IMR-90 (cell line): ENCODE results near the gene PPP1R16B. TPM values are rescaled to one million over a fixed set of nuclear protein-coding genes. Genes with fewer than 3 reads are reported as not detected.

Experiments
- ATAC-seq: fragments of 200-7000 bp; cut with Tn5 transposase; 2 replicates; pipeline ENCODE4 v1.9.1; 2020; ENCODE audit warnings: low read depth, mild to moderate bottlenecking, moderate library complexity
- BruUV-seq: library from RNA; stranded (reverse); fragments of 400-500 nt; replicated peaks from 2 replicates; lab custom pipeline; 2021; lab: Mats Ljungman, UMichigan
- CTCF ChIA-PET: fragments of 300-600 bp; formaldehyde crosslinking; extraction: SDS; loops from one replicate; lab custom pipeline; 2021; ENCODE audit warnings: antibody characterized with exemption; lab: Yijun Ruan, JAX
- POLR2A ChIA-PET: fragments of 300-600 bp; sonication (Branson Sonifier 250); formaldehyde crosslinking; loops from one replicate; lab custom pipeline; 2022; ENCODE audit warnings: antibody characterized with exemption; ENCODE audit not compliant: unreplicated experiment; lab: Charles Lee
- DNase-seq: peaks from one replicate; pipeline ENCODE4 v3.0.0; 2013
- H2AFZ ChIP-seq: replicated peaks from 2 replicates; pipeline ENCODE3; 2013; ENCODE audit warnings: low read length, mild to moderate bottlenecking; ENCODE audit not compliant: poor library complexity
- H2AK5ac ChIP-seq: 2 replicates; pipeline ENCODE4 v1.6.1; 2013; ENCODE audit warnings: low read depth, low read length, inconsistent platforms
- H2AK9ac ChIP-seq: replicated peaks from 2 replicates; pipeline ENCODE3; 2013; ENCODE audit warnings: mild to moderate bottlenecking, low read depth, low read length, moderate library complexity; ENCODE audit not compliant: poor library complexity
- H2BK120ac ChIP-seq: 2 replicates; pipeline ENCODE4 v1.6.1; 2013; ENCODE audit warnings: low read depth, low read length, inconsistent platforms
- H2BK15ac ChIP-seq: 3 replicates; pipeline ENCODE4 v1.6.1; 2013; ENCODE audit warnings: low read depth, low read length, inconsistent platforms
- H2BK20ac ChIP-seq: 2 replicates; pipeline ENCODE4 v1.6.1; 2013; ENCODE audit warnings: low read depth, mild to moderate bottlenecking, inconsistent platforms, low read length, moderate library complexity
- H2BK5ac ChIP-seq: 2 replicates; pipeline ENCODE4 v1.6.1; 2013; ENCODE audit warnings: mild to moderate bottlenecking, low read depth, low read length, inconsistent platforms; ENCODE audit not compliant: poor library complexity, severe bottlenecking
- H3K14ac ChIP-seq: replicated peaks from 2 replicates; pipeline ENCODE4 v1.6.1; 2013; ENCODE audit warnings: low read depth, low read length, inconsistent platforms
- H3K18ac ChIP-seq: 2 replicates; pipeline ENCODE4 v1.6.1; 2013; ENCODE audit warnings: low read depth, low read length, control low read depth
- H3K23ac ChIP-seq: 2 replicates; pipeline ENCODE4 v1.6.1; 2013; ENCODE audit warnings: low read depth, low read length, inconsistent platforms
- H3K27ac ChIP-seq: 2 replicates; pipeline ENCODE4 v1.5.1; 2013; ENCODE audit warnings: mild to moderate bottlenecking, control low read depth, low read length; ENCODE audit not compliant: insufficient read depth
- H3K27me3 ChIP-seq: 2 replicates; pipeline ENCODE4 v1.6.1; 2013; ENCODE audit warnings: low read length; ENCODE audit not compliant: control insufficient read depth, insufficient read depth
- H3K36me3 ChIP-seq: 2 replicates; pipeline ENCODE4 v1.6.1; 2013; ENCODE audit warnings: low read length, mixed read lengths; ENCODE audit not compliant: control insufficient read depth, insufficient read depth
- H3K4ac ChIP-seq: 2 replicates; pipeline ENCODE4 v1.6.1; 2013; ENCODE audit warnings: low read depth, low read length, inconsistent platforms
- H3K4me1 ChIP-seq: 2 replicates; pipeline ENCODE4 v1.6.1; 2013; ENCODE audit warnings: low read length, mixed read lengths; ENCODE audit not compliant: control insufficient read depth, insufficient read depth
- H3K4me2 ChIP-seq: 2 replicates; pipeline ENCODE4 v1.6.1; 2013; ENCODE audit warnings: low read depth, mild to moderate bottlenecking, control low read depth, low read length, moderate library complexity
- H3K4me3 ChIP-seq: 2 replicates; pipeline ENCODE4 v1.5.1; 2013; ENCODE audit warnings: low read depth, mild to moderate bottlenecking, control low read depth, low read length, moderate library complexity; ENCODE audit not compliant: insufficient read depth
- H3K56ac ChIP-seq: 2 replicates; pipeline ENCODE4 v1.6.1; 2013; ENCODE audit warnings: low read length, inconsistent platforms; ENCODE audit not compliant: insufficient read depth; ENCODE audit errors: extremely low read depth
- H3K79me1 ChIP-seq, 2 experiments: 2 replicates each; pipeline ENCODE4 v1.6.1; 2013; ENCODE audit warnings: low read length in 2 of 2, inconsistent platforms in 1 of 2, low read depth in 1 of 2
- H3K9ac ChIP-seq: 2 replicates; pipeline ENCODE4 v1.6.1; 2013; ENCODE audit warnings: low read depth, low read length, control low read depth
- H3K9me1 ChIP-seq: 2 replicates; pipeline ENCODE4 v1.6.1; 2013; ENCODE audit warnings: low read length, inconsistent platforms; ENCODE audit not compliant: insufficient read depth
- H3K9me3 ChIP-seq: 2 replicates; pipeline ENCODE4 v1.6.1; 2013; ENCODE audit warnings: low read length; ENCODE audit not compliant: control insufficient read depth, insufficient read depth
- H4K20me1 ChIP-seq: 2 replicates; pipeline ENCODE4 v1.6.1; 2013; ENCODE audit warnings: low read length, inconsistent platforms; ENCODE audit not compliant: insufficient read depth
- H4K5ac ChIP-seq: 2 replicates; pipeline ENCODE4 v1.6.1; 2013; ENCODE audit warnings: mild to moderate bottlenecking, low read depth, low read length, control low read depth
- H4K8ac ChIP-seq, 2 experiments: 2 replicates each; pipeline ENCODE4 v1.6.1; 2013; ENCODE audit warnings: low read depth in 2 of 2, low read length in 2 of 2, control low read depth in 1 of 2, inconsistent platforms in 1 of 2
- H4K91ac ChIP-seq: 2 replicates; pipeline ENCODE4 v1.6.1; 2013; ENCODE audit warnings: low read depth, low read length, inconsistent platforms; ENCODE audit not compliant: insufficient read depth
- BHLHE40 ChIP-seq: fragments of 150-350 bp; IDR thresholded peaks from 2 replicates; pipeline ENCODE4 v1.6.1; 2016; ENCODE audit warnings: mild to moderate bottlenecking, low read depth, low read length
- CEBPB ChIP-seq: IDR thresholded peaks from 2 replicates; pipeline ENCODE4 v1.6.1; 2012; ENCODE audit warnings: low read depth, low read length, improper control_type of control experiment
- ELK1 ChIP-seq: fragments of 150-350 bp; IDR thresholded peaks from 2 replicates; pipeline ENCODE4 v1.6.1; 2016; ENCODE audit warnings: low read depth, mild to moderate bottlenecking, low read length, moderate library complexity, borderline replicate concordance
- FOS ChIP-seq: fragments of 150-350 bp; IDR thresholded peaks from 2 replicates; pipeline ENCODE4 v1.6.1; 2016; ENCODE audit warnings: low read depth, low read length
- MAZ ChIP-seq: IDR thresholded peaks from 2 replicates; pipeline ENCODE4 v1.6.1; 2012; ENCODE audit warnings: low read depth, mild to moderate bottlenecking, low read length, improper control_type of control experiment, moderate library complexity, borderline replicate concordance
- NFE2L2 ChIP-seq: fragments of 150-350 bp; IDR thresholded peaks from 2 replicates; pipeline ENCODE4 v1.6.1; 2016; ENCODE audit warnings: low read depth, mild to moderate bottlenecking, low read length
- POLR2A ChIP-seq: IDR thresholded peaks from 2 replicates; pipeline ENCODE4 v1.6.1; 2012; ENCODE audit warnings: mild to moderate bottlenecking, low read depth, low read length
- RCOR1 ChIP-seq: IDR thresholded peaks from 2 replicates; pipeline ENCODE4 v1.6.1; 2012; ENCODE audit warnings: mild to moderate bottlenecking, low read length, improper control_type of control experiment; ENCODE audit not compliant: insufficient replicate concordance
- RFX5 ChIP-seq: IDR thresholded peaks from 2 replicates; pipeline ENCODE4 v1.8.0; 2012; ENCODE audit warnings: low read depth, mild to moderate bottlenecking, low read length, moderate library complexity
- SMC3 ChIP-seq: fragments of 150-350 bp; IDR thresholded peaks from 2 replicates; pipeline ENCODE4 v1.6.1; 2016; ENCODE audit warnings: low read depth, mild to moderate bottlenecking, antibody characterized with exemption, low read length, moderate library complexity
- WGBS, 2 experiments: methylation state at CpG; one replicate each; pipeline versions ENCODE4 v1.1.5 to v1.1.7; 2013; ENCODE audit warnings: missing lambda C conversion rate in 2 of 2; ENCODE audit not compliant: insufficient read length in 1 of 2; ENCODE audit errors: extremely low coverage in 2 of 2; 5-methylcytosine and 5-hydroxymethylcytosine counted together
- dilution Hi-C: fragments of 300-500 bp; cut with HindIII; formaldehyde crosslinking; loops from one replicate; pipeline ENCODE4 v1.14.3; 2018; ENCODE audit warnings: low sequenced_read_pairs; ENCODE audit not compliant: unreplicated experiment
- in situ Hi-C: fragments of 300-500 bp; cut with MboI; formaldehyde crosslinking; loops from 3 replicates; pipeline ENCODE4 v1.14.3; 2019; ENCODE audit warnings: low sequenced_read_pairs, inconsistent platforms, mixed read lengths
- intact Hi-C: fragments of 100-400 bp; cut with micrococcal nuclease; formaldehyde crosslinking; loops from 2 replicates; pipeline ENCODE4 v1.10.0; 2022
- polyA plus RNA-seq, 3 experiments: library from polyadenylated mRNA; depleted of rRNA; stranded (reverse); fragments of >200 nt; gene quantifications; 2 replicates each; pipeline ENCODE4 v1.2.3, GENCODE V29; 2012; ENCODE audit warnings: low replicate concordance in 1 of 3
- total RNA-seq: library from RNA; depleted of rRNA; stranded (reverse); fragments of >200 nt; gene quantifications from 2 replicates; pipeline ENCODE4 v1.2.3, GENCODE V29; 2012

The PPP1R16B gene
- total and polyA plus RNA-seq, 2 of the 4 experiments (the other 2 are of a cell fraction) = not detected

- dilution Hi-C loops = no loop called here
- no peak for DNase-seq
- Histone ChIP-seq H3K18ac (no peak overlapping the region), H3K4me1 (no peaks in the 10 kb centered on the region), H2BK15ac (no peak overlapping the region), H2BK5ac (no peak overlapping the region), H2AK9ac (no peak overlapping the region), H3K4ac (no peak overlapping the region), H4K91ac (no peak overlapping the region), H3K4me2 (no peak overlapping the region), H2AFZ (no peak overlapping the region), H3K27me3 (peaks cover 24% of the 10 kb centered on the region), H3K9ac (no peak overlapping the region), H3K23ac (no peak overlapping the region), H4K20me1 (no peaks in the 10 kb centered on the region), H3K9me3 (no peaks in the 10 kb centered on the region), H3K36me3 (no peaks in the 10 kb centered on the region), H3K79me1 (no peaks in the 10 kb centered on the region), H4K8ac (no peak overlapping the region), H3K9me1 (no peaks in the 10 kb centered on the region), H2AK5ac (no peak overlapping the region), H3K27ac (no peak overlapping the region), H3K4me3 (no peak overlapping the region), H3K14ac (no peak overlapping the region), H4K5ac (no peak overlapping the region), H2BK20ac (no peak overlapping the region), H2BK120ac (no peak overlapping the region), H3K56ac (no peak overlapping the region)
- no peak for ATAC-seq
- in situ Hi-C loops = loop anchor here (10.0 kb wide), 1 partner anchor 248 kb away; no protein-coding TSS in a partner anchor
- CTCF ChIA-PET = interaction anchor here (0.6 to 0.9 kb wide), 2 partner anchors 140 to 550 kb away, joined by 3 read pairs; no protein-coding TSS in a partner anchor
- intact Hi-C loops = no loop called here
- POLR2A ChIA-PET = no interaction called here
- TF ChIP-seq RFX5 (no peak), POLR2A (no peak), BHLHE40 (no peak), RCOR1 (no peak), NFE2L2 (no peak), ELK1 (no peak), MAZ (no peak), SMC3 (no peak), CEBPB (no peak), FOS (no peak)
- WGBS, 2 experiments = 57% methylated on average over 4 of the region's 11 CpGs; no CpG with 5 or more reads in 1 of the 2 experiments
- BruUV-seq = no TSS peak
These were observed 86.8 kb downstream of the PPP1R16B start for GRCh38 chr20:38892091-38892981.
